ENCODE results near the gene ROCK1. TPM values are rescaled to one million over a fixed set of nuclear protein-coding genes. Genes with fewer than 3 reads are reported as not detected.

ROCK1 gene
- total RNA-seq: 10 to 100 TPM; 25.0 to 28.7 TPM
- 10 to 100 TPM in 1 of 2 donors, 1 to 10 TPM in 1; 7.4 to 12.4 TPM for polyA plus RNA-seq

DNA sequence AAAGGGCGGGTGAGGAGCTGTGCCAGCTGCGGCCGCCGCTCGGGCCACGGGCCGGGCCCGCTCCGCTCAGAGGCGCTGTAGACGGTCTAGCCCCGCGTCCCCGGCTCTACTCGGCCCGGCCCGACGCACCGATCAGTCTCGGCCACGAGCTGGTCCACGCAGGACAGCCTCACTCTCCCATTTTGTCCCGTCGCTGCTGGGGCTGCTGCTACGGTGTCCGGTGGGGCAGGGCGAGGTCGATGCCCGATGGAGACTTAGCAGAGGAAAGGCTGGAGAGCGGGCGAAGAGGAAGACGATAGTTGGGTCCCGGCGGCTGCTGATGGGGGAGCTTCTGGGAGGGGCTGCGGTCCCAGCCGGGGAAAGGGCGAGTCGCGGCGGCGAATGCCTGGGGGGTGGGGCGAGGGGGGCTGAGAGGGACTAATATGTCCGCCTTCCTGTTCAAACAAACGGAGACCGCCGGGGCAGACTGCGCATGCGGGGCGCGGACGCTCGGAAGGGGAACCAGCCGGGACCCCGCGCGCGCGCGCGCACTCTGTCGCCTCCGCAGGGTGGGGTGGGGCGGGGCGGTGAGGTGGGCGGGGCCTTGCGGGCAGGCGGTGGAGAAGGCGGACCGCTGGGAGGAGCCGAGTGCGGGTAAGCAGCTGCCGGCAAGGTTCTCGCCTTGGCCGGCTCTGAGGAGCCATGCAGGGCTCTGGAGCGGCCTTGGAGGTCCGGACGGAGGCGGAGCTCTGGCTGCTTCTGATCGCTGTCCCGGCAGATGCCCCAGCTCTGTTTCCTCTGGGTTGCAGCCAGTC is at the start of gene ROCK1:
Gene ROCK1 (minus strand): TSS at position 468 of the 794 bp plus-strand sequence. CDS start 903 bp downstream, outside the sequence.
- Histone ChIP-seq H3K36me3 (ENCODE audit: control insufficient read depth in 4 of 4, insufficient read depth in 3 of 4, low read depth in 1 of 4, low read length in 3 of 4) (no peaks in the 10 kb centered on the region), H3K4me1 (ENCODE audit: control insufficient read depth in 4 of 4, insufficient read depth in 4 of 4, low read length in 3 of 4) (peaks cover 1 to 46% (median 12%) of the 10 kb centered on the region in 4 donors), H3K27me3 (ENCODE audit: control insufficient read depth in 4 of 4, insufficient read depth in 4 of 4, low read length in 3 of 4) (no peaks in the 10 kb centered on the region), H3K4me3 (ENCODE audit: low read depth in 1 of 3, low read length in 3 of 3) (peak within 1 kb of the TSS; percentile 93 to 97 (median 96)), H3K9me3 (ENCODE audit: control insufficient read depth in 4 of 4, low read length in 3 of 4) (no peaks in the 10 kb centered on the region), H3K27ac (ENCODE audit: low read depth in 1 of 2, low read length in 2 of 2) (peak within 1 kb of the TSS; percentile 98 to 99), H3K9ac (ENCODE audit: low read depth in 1 of 2, low read length in 2 of 2) (peak within 1 kb of the TSS; percentile 82 to 91)
- peak; percentile 41 for TF ChIP-seq TAF1 (conservative IDR thresholded peaks at IDR 0.05)
- no peak for TF ChIP-seq HNF4G (IDR thresholded peaks at IDR 0.05)
- peak; percentile 82 for TF ChIP-seq YY1 (IDR thresholded peaks at IDR 0.05)
- TF ChIP-seq SP1 (IDR thresholded peaks at IDR 0.05): peak; percentile 19
- TF ChIP-seq GABPA (IDR thresholded peaks at IDR 0.05 in 1 of 2, conservative IDR thresholded peaks at IDR 0.05 in 1 of 2): no peak
- under 1% methylated on average over 80 of the region's 80 CpGs for WGBS
- DNase-seq (ENCODE audit: low spot score): peak; percentile 99

DNA sequence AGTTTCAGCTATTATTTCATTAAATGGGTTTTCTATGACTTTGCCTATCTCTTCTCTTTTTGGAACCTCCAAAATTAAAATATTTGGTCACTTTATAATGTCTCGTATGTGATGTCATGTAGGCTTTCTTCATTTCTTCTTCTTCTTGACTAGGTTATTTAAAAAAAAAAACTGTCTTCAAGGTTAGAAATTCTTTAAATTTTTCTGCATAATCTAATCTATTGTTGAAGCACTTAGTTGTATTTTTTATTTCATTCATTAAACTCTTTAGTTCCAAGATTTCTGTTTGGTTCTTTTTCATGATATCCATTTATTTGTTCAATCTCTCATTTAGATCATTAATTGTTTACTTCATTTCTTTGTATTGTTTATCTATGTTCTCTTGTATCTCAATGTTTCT is 43.8 kb upstream of the ROCK1 start:
- no peak overlapping the region for H3K4me3 ChIP-seq (ENCODE audit: low read depth in 1 of 3, low read length in 3 of 3)
- H3K27ac ChIP-seq (ENCODE audit: low read depth in 1 of 2, low read length in 2 of 2): no peak overlapping the region
- no peaks in the 10 kb centered on the region for H3K27me3 ChIP-seq (ENCODE audit: control insufficient read depth in 4 of 4, insufficient read depth in 4 of 4, low read length in 3 of 4)
- DNase-seq (ENCODE audit: low spot score): no peak
- H3K9me3 ChIP-seq (ENCODE audit: control insufficient read depth in 4 of 4, low read length in 3 of 4): peaks cover 0 to 7% (median 2%) of the 10 kb centered on the region in 4 donors
- TF ChIP-seq, protein P1, sequence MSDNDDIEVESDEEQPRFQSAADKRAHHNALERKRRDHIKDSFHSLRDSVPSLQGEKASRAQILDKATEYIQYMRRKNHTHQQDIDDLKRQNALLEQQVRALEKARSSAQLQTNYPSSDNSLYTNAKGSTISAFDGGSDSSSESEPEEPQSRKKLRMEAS (IDR thresholded peaks at IDR 0.05): no peak
- TF ChIP-seq YY1 (IDR thresholded peaks at IDR 0.05) (no peak), HNF4G (IDR thresholded peaks at IDR 0.05) (no peak), FOXA2 (IDR thresholded peaks at IDR 0.05) (no peak), NR2F2 (IDR thresholded peaks at IDR 0.05) (no peak), SP1 (IDR thresholded peaks at IDR 0.05) (no peak), RAD21 (IDR thresholded peaks at IDR 0.05) (no peak), EGR1 (IDR thresholded peaks at IDR 0.05; ENCODE audit: low read depth in 2 of 2) (no peak), HNF4A (conservative IDR thresholded peaks at IDR 0.05) (no peak), FOXA1 (IDR thresholded peaks at IDR 0.05) (no peak), RXRA (IDR thresholded peaks at IDR 0.05) (no peak), TAF1 (conservative IDR thresholded peaks at IDR 0.05) (no peak), GABPA (IDR thresholded peaks at IDR 0.05 in 1 of 2, conservative IDR thresholded peaks at IDR 0.05 in 1 of 2) (no peak)
- TF ChIP-seq, protein P2, sequence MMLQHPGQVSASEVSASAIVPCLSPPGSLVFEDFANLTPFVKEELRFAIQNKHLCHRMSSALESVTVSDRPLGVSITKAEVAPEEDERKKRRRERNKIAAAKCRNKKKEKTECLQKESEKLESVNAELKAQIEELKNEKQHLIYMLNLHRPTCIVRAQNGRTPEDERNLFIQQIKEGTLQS (IDR thresholded peaks at IDR 0.05): no peak
- TF ChIP-seq, protein P3, sequence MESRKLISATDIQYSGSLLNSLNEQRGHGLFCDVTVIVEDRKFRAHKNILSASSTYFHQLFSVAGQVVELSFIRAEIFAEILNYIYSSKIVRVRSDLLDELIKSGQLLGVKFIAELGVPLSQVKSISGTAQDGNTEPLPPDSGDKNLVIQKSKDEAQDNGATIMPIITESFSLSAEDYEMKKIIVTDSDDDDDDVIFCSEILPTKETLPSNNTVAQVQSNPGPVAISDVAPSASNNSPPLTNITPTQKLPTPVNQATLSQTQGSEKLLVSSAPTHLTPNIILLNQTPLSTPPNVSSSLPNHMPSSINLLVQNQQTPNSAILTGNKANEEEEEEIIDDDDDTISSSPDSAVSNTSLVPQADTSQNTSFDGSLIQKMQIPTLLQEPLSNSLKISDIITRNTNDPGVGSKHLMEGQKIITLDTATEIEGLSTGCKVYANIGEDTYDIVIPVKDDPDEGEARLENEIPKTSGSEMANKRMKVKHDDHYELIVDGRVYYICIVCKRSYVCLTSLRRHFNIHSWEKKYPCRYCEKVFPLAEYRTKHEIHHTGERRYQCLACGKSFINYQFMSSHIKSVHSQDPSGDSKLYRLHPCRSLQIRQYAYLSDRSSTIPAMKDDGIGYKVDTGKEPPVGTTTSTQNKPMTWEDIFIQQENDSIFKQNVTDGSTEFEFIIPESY (IDR thresholded peaks at IDR 0.05): no peak
- TF ChIP-seq, protein P4, sequence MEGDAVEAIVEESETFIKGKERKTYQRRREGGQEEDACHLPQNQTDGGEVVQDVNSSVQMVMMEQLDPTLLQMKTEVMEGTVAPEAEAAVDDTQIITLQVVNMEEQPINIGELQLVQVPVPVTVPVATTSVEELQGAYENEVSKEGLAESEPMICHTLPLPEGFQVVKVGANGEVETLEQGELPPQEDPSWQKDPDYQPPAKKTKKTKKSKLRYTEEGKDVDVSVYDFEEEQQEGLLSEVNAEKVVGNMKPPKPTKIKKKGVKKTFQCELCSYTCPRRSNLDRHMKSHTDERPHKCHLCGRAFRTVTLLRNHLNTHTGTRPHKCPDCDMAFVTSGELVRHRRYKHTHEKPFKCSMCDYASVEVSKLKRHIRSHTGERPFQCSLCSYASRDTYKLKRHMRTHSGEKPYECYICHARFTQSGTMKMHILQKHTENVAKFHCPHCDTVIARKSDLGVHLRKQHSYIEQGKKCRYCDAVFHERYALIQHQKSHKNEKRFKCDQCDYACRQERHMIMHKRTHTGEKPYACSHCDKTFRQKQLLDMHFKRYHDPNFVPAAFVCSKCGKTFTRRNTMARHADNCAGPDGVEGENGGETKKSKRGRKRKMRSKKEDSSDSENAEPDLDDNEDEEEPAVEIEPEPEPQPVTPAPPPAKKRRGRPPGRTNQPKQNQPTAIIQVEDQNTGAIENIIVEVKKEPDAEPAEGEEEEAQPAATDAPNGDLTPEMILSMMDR (IDR thresholded peaks at IDR 0.05; ENCODE audit: low read depth, low read length, missing input control): no peak
- TF ChIP-seq, protein P5, sequence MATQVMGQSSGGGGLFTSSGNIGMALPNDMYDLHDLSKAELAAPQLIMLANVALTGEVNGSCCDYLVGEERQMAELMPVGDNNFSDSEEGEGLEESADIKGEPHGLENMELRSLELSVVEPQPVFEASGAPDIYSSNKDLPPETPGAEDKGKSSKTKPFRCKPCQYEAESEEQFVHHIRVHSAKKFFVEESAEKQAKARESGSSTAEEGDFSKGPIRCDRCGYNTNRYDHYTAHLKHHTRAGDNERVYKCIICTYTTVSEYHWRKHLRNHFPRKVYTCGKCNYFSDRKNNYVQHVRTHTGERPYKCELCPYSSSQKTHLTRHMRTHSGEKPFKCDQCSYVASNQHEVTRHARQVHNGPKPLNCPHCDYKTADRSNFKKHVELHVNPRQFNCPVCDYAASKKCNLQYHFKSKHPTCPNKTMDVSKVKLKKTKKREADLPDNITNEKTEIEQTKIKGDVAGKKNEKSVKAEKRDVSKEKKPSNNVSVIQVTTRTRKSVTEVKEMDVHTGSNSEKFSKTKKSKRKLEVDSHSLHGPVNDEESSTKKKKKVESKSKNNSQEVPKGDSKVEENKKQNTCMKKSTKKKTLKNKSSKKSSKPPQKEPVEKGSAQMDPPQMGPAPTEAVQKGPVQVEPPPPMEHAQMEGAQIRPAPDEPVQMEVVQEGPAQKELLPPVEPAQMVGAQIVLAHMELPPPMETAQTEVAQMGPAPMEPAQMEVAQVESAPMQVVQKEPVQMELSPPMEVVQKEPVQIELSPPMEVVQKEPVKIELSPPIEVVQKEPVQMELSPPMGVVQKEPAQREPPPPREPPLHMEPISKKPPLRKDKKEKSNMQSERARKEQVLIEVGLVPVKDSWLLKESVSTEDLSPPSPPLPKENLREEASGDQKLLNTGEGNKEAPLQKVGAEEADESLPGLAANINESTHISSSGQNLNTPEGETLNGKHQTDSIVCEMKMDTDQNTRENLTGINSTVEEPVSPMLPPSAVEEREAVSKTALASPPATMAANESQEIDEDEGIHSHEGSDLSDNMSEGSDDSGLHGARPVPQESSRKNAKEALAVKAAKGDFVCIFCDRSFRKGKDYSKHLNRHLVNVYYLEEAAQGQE (IDR thresholded peaks at IDR 0.05): no peak
- WGBS: 90% methylated on average over 1 of the region's 1 CpG
- H3K36me3 ChIP-seq (ENCODE audit: control insufficient read depth in 4 of 4, insufficient read depth in 3 of 4, low read depth in 1 of 4, low read length in 3 of 4): no peaks in the 10 kb centered on the region
- no peaks in the 10 kb centered on the region for H3K4me1 ChIP-seq (ENCODE audit: control insufficient read depth in 4 of 4, insufficient read depth in 4 of 4, low read length in 3 of 4)
- H3K9ac ChIP-seq (ENCODE audit: low read depth in 1 of 2, low read length in 2 of 2): no peak overlapping the region

Data from liver (tissue), 9 donors.